Ramos (cell line): Measurements from ENCODE around the gene CAMSAP2.
"Not testable (repeated sequence)": the region's sequence is repeated elsewhere in the genome, so short reads cannot be mapped to it uniquely, and the experiment has no call there.

Experiments
- in situ Hi-C: fragments of 300-500 bp; cut with MboI; formaldehyde crosslinking; loops from one replicate; pipeline ENCODE4 v1.14.3; 2022; ENCODE audit warnings: low sequenced_read_pairs; ENCODE audit not compliant: unreplicated experiment

CAMSAP2 gene

GRCh38 chr1:200780545-200781369 is 42.1 kb downstream of the CAMSAP2 start:
- in situ Hi-C loops, result no loop called here

- in situ Hi-C loops, result no loop called here
These were observed 45.2 kb downstream of the CAMSAP2 start for GRCh38 chr1:200783926-200784325.

GRCh38 chr1:200784576-200784975 is 45.9 kb downstream of the CAMSAP2 start:
- in situ Hi-C loops, result no loop called here

DNA sequence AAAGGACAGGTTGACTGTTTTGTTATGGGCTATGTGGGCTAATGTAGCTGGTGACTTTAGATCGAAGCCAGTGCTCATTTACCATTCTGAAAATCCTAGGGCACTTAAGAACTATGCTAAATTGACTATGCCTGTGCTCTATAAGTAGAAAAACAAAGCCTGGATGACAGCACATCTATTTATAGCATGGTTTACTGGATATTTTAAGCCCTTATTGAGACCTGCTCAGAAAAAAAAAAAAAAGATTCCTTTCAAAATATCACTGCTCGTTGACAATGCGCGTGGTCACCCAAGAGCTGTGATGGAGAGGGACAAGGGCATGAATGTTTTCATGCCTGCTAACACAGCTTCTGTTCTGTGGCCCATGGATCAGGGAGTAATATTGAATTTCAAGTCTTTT is 48.1 kb downstream of the CAMSAP2 start:
- in situ Hi-C loops, result no loop called here

DNA sequence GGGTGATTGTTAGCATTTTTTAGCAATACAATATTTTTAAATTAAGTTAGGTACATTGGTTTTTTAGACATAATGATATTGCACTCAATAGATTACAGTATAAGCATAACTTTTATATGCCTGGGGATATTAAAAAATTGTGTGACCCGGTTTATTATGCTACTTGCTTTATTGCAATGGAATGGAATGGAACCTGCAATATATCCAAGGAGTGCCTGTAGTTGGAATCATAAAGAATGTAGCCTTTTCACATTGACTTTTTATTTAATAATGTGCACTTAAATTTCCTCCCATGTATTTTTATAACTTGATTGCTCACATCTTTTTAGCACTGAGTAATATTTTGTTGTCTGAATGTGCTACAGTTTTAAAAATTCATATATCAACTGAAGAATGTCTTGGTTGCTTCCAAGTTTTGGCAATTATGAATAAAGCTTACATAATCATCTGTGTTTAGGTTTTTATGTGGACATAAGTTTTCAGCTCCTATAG is 49.2 kb downstream of the CAMSAP2 start:
- in situ Hi-C loops, result no loop called here

DNA sequence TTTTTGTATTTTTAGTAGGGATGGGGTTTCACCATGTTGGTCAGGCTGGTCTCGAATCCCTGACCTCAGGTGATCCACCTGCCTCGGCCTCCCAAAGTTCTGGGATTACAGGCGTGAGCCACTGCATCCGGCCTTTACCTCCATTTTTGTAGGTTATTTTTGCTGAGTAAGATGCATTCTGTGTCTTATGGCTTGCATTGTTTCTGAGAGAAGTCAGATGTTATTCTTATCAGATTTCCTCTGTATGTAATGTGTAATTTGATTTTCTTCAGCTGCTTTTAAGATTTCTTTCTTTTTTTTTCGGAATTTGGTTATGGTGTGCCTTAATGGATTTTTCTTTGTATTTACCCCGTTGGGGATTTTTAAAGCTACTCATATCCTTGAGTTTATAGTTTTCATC is 52.3 kb downstream of the CAMSAP2 start:
- in situ Hi-C loops, result not testable (repeated sequence)

DNA sequence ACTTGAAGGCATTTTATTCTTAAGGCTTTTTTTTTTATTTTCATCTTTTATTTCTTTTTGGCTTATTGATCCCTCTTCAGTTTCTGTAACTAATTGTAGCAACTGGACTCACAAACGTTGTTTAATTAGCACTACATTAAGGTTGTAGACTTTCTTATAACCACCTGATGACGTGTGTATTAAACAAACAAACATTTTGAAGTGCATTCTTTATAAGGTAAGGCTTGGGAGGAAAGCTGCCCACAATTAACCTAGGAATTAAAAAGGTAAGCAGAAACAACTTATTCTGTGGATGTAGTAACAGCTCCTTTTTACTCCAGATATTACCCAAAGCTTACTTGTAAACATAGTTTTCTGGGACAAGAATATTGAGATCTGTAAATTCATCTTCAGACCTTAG is 55.0 kb downstream of the CAMSAP2 start:
- in situ Hi-C loops, result no loop called here

DNA sequence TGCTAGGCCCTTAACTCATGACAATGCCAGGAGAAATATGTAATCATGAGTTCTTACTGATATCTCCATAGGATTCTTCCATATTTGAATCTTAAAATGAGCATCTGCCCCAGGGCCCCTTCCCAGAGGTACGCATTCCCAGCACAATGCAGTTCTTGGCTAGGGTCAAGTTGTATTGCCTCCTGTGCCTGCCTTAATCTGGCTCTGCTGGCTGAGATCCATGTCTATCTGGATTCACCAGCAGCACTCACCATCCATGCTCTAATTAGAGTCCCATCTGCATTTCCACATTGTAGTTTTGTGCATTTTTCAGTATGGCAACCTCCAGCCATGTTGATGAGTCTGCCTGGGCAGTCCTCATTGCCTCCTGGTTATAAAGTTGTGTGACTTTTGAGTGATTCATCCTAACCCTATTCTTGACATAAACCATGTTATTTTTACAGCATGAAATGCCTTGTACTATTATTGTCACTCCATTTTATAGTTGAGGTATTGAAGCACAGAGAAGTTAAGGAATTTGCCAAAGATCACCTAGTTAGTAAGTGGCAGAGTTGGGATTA is 55.9 kb downstream of the CAMSAP2 start:
- in situ Hi-C loops, result no loop called here

- in situ Hi-C loops, result no loop called here
These were observed 56.5 kb downstream of the CAMSAP2 start for GRCh38 chr1:200795156-200795555.

DNA sequence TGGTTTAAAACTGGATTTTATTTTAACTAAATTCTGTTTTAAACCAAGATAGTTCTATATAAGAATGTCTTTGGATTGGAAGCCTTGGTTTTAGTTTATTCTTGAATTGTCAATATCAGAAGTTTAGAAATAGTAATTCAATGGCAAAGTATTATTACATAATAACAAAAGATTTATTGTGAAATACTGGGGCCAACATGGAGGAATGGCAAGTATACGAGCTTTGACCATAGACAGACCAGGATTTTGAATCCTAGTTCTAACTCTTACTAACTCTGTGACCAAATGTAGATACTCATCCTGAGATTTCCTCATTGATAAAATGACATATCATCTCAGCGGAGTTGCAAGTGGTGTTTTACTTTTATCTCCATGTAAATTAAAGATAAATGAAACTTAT is 63.3 kb downstream of the CAMSAP2 start:
- in situ Hi-C loops, result loop anchor here (10.0 kb wide), 1 partner anchor 167 kb away; no protein-coding TSS in a partner anchor

GRCh38 chr1:200802865-200803512 is 64.3 kb downstream of the CAMSAP2 start:
- in situ Hi-C loops, result loop anchor here (10.0 kb wide), 1 partner anchor 168 kb away; no protein-coding TSS in a partner anchor

DNA sequence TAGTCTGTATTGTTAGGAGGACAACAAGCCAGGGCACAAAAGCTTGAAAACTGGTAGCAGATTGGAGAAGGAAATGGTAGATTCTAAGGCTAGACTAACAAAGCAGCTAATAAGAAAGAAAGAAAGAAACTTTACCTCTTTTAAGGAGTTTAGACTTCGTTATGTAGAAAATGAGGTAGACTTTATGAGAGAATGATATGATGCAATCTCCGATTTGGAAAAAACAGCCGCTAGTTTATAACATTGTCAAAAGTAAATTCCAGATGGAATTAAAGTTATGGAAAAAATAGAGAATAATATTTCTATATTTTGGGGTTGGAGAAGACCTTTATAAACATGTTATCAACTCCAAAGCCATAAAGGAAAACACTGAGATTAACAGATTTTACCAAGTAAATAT is 67.0 kb downstream of the CAMSAP2 start:
- in situ Hi-C loops, result loop anchor here (10.0 kb wide), 1 partner anchor 171 kb away; no protein-coding TSS in a partner anchor

DNA sequence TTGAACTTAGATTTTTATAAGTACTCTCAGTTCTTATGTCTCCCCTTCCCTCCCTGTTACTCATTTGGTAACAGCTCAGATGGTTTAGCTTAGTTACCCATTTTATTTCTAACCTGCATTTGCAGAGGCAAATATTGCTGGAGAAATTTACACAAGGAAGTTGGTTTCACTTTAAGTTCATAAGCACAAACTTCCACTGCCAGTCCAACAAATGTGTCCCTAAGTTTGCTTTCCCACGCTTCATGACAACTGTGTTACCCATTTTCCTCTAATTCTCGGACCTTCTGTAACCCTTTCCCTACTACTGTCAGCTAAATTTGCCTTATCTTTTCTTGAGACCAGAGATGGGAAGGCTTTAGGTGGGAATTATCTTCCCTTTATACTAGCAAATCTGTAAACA is 70.2 kb downstream of the CAMSAP2 start:
- in situ Hi-C loops, result loop anchor here (10.0 kb wide), 1 partner anchor 174 kb away; no protein-coding TSS in a partner anchor

GRCh38 chr1:200811704-200812103 is 73.0 kb downstream of the CAMSAP2 start:
- in situ Hi-C loops, result no loop called here

- in situ Hi-C loops, result not testable (repeated sequence)
These were observed 78.0 kb downstream of the CAMSAP2 start for GRCh38 chr1:200816624-200817224.

DNA sequence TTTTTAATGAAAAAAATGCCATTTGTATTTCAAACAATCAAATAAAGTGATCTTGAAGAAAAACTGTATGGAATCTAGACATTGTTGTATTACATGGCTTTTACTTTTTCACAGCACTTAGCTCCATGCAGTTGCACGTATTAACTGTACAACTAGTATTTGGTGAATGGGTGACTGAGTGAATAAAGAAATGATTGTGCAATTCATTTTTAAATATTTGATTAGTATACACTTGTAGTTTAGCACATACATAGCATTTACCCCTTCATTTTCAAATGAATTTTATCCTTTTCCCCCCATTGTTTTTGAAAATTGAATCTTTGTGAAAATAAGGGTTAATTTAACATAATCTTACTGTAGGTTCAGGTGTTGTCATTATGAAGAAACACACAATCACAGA is 79.6 kb downstream of the CAMSAP2 start:
- in situ Hi-C loops, result no loop called here

DNA sequence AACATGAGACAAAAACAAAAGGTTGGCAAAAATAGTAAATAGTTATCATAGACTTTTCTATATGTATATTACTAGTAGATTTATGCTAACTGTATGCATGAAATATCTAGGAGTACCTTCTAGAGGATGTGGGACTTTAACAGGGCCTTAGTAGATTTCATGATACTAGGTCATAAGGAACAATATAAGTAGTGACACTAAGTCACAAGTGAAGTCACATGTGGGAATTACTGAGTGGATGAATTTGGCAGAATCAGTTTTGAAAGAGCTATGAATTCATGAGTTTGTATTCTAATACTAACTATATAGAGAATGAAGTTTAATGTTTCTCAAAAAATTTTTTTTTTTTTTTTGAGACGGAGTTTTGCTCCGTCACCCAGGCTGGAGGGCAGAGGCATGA is 81.0 kb downstream of the CAMSAP2 start:
- in situ Hi-C loops, result no loop called here

- in situ Hi-C loops, result no loop called here
These were observed 92.4 kb downstream of the CAMSAP2 start for GRCh38 chr1:200831091-200831490.

- in situ Hi-C loops, result no loop called here
These were observed 95.7 kb downstream of the CAMSAP2 start for GRCh38 chr1:200834383-200834782.

DNA sequence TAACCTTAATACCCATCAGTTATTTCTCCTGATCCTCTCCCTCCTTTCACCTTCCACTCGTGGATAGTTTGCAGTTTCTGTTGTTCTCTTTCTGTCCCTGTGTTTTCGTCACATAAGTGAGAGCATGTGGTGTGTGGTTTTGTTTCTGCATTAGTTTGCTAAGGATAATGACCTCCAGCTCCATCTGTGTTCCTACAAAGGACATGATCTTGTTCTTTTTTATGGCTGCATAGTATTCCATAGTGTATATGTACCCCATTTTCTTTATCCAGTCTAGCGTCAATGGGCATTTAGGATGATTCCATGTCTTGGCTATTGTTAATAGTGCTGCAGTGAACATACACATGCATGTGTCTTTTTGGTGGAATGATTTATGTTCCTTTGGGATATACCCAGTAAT is 97.5 kb downstream of the CAMSAP2 start:
- in situ Hi-C loops, result no loop called here
